Measurements from ENCODE around the gene RXFP1. TPM values are rescaled to one million over a fixed set of nuclear protein-coding genes. Genes with fewer than 3 reads are reported as not detected.

RXFP1 gene
- total and polyA plus RNA-seq, 2 donors from 2014 or later = 1.4 to 1.7 TPM

DNA sequence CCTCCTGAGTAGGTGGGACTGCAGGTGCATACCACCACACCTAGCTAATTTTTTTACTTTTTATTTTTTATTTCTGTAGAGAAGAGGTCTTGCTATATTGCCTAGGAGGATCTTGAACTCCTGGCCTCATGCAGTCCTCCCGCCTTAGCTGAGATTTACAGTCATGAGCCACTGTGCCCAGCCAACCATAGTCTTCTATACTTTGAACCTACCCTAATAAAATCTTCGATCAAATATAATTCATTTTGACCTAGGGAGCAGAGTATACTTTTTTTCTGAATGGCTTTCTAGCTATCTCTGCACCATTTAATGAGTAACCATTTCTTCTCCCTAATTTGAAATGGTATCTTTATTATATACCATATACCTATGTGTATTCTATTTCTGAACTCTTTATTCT lies 157.1 kb downstream of the RXFP1 start:
- H3K9me3 ChIP-seq (ENCODE audit: control insufficient read depth in 2 of 3, insufficient read depth in 1 of 3, low read length in 3 of 3) = no peaks in the 10 kb centered on the region
- H3K4me3 ChIP-seq (ENCODE audit: low read length in 3 of 3) = no peak overlapping the region
- TF ChIP-seq, protein P1, sequence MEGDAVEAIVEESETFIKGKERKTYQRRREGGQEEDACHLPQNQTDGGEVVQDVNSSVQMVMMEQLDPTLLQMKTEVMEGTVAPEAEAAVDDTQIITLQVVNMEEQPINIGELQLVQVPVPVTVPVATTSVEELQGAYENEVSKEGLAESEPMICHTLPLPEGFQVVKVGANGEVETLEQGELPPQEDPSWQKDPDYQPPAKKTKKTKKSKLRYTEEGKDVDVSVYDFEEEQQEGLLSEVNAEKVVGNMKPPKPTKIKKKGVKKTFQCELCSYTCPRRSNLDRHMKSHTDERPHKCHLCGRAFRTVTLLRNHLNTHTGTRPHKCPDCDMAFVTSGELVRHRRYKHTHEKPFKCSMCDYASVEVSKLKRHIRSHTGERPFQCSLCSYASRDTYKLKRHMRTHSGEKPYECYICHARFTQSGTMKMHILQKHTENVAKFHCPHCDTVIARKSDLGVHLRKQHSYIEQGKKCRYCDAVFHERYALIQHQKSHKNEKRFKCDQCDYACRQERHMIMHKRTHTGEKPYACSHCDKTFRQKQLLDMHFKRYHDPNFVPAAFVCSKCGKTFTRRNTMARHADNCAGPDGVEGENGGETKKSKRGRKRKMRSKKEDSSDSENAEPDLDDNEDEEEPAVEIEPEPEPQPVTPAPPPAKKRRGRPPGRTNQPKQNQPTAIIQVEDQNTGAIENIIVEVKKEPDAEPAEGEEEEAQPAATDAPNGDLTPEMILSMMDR (IDR thresholded peaks at IDR 0.05; ENCODE audit: borderline replicate concordance, extremely low read depth, insufficient read depth) = no peak
- DNase-seq (no peak), FAIRE-seq (no peak)
- peaks cover 0 to 4% (median 0%) of the 10 kb centered on the region in 3 donors for H3K36me3 ChIP-seq (ENCODE audit: control insufficient read depth in 2 of 3, insufficient read depth in 3 of 3, low read length in 3 of 3)
- intact Hi-C loops (cut with DNase I) = no loop called here
- H3K27ac ChIP-seq (ENCODE audit: low read depth in 2 of 2, low read length in 2 of 2) = no peak overlapping the region
- no peak overlapping the region for H3K9ac ChIP-seq (ENCODE audit: low read length in 3 of 3)
- no peaks in the 10 kb centered on the region for H3K4me1 ChIP-seq (ENCODE audit: control insufficient read depth in 2 of 3, insufficient read depth in 2 of 3, low read depth in 1 of 3, low read length in 3 of 3)
- no peaks in the 10 kb centered on the region for H3K27me3 ChIP-seq (ENCODE audit: control insufficient read depth, insufficient read depth, low read length)

DNA sequence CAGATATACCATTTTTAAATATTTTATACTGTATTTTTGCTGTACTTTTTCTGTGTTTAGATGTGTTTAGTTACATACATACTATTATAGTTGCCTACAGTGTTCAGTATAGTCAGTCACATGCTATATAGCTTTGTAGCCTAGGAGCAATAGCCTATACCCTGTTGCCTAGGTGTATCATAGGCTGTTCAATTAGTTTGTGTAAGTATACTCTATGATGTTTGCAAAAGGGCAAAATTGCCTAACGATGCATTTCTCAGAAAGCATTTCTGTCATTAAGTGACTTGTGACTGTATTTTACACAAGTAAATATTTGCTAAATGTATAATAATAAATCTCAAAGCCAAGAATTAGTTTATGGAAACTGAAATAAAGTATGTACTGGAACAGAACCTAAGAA lies 159.9 kb downstream of the RXFP1 start:
- DNase-seq (no peak), FAIRE-seq (no peak)
- no peaks in the 10 kb centered on the region for H3K4me1 ChIP-seq (ENCODE audit: control insufficient read depth in 2 of 3, insufficient read depth in 2 of 3, low read depth in 1 of 3, low read length in 3 of 3)
- no peaks in the 10 kb centered on the region for H3K27me3 ChIP-seq (ENCODE audit: control insufficient read depth, insufficient read depth, low read length)
- intact Hi-C loops (cut with DNase I) = no loop called here
- H3K9ac ChIP-seq (ENCODE audit: low read length in 3 of 3) = no peak overlapping the region
- no peak overlapping the region for H3K4me3 ChIP-seq (ENCODE audit: low read length in 3 of 3)
- TF ChIP-seq, protein P1 (IDR thresholded peaks at IDR 0.05; ENCODE audit: borderline replicate concordance, extremely low read depth, insufficient read depth) = no peak
- H3K27ac ChIP-seq (ENCODE audit: low read depth in 2 of 2, low read length in 2 of 2) = no peak overlapping the region
- no peaks in the 10 kb centered on the region for H3K9me3 ChIP-seq (ENCODE audit: control insufficient read depth in 2 of 3, insufficient read depth in 1 of 3, low read length in 3 of 3)
- peaks cover 0 to 4% (median 3%) of the 10 kb centered on the region in 3 donors for H3K36me3 ChIP-seq (ENCODE audit: control insufficient read depth in 2 of 3, insufficient read depth in 3 of 3, low read length in 3 of 3)

DNA sequence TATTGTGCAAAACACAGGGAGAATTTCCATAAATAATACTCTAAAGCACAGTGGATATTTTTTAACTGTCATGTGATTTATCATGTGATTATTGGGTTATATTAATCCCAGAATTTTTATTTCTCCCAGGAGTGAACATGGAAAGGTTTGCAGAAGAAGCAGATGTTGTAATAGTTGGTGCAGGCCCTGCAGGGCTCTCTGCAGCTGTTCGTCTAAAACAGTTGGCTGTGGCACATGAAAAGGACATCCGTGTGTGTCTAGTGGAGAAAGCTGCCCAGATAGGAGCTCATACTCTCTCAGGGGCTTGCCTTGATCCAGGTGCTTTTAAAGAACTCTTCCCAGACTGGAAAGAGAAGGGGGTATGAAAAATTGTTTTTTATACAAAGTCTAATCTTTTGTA lies 160.4 kb downstream of the RXFP1 start:
- no peak overlapping the region for H3K9ac ChIP-seq (ENCODE audit: low read length in 3 of 3)
- TF ChIP-seq, protein P1 (IDR thresholded peaks at IDR 0.05; ENCODE audit: borderline replicate concordance, extremely low read depth, insufficient read depth) = no peak
- peaks cover 0 to 4% (median 3%) of the 10 kb centered on the region in 3 donors for H3K36me3 ChIP-seq (ENCODE audit: control insufficient read depth in 2 of 3, insufficient read depth in 3 of 3, low read length in 3 of 3)
- H3K4me3 ChIP-seq (ENCODE audit: low read length in 3 of 3) = no peak overlapping the region
- no peak overlapping the region for H3K27ac ChIP-seq (ENCODE audit: low read depth in 2 of 2, low read length in 2 of 2)
- DNase-seq = no peak
- H3K4me1 ChIP-seq (ENCODE audit: control insufficient read depth in 2 of 3, insufficient read depth in 2 of 3, low read depth in 1 of 3, low read length in 3 of 3) = no peaks in the 10 kb centered on the region
- no peak for FAIRE-seq
- no peaks in the 10 kb centered on the region for H3K27me3 ChIP-seq (ENCODE audit: control insufficient read depth, insufficient read depth, low read length)
- H3K9me3 ChIP-seq (ENCODE audit: control insufficient read depth in 2 of 3, insufficient read depth in 1 of 3, low read length in 3 of 3) = no peaks in the 10 kb centered on the region
- intact Hi-C loops (cut with DNase I) = no loop called here

DNA sequence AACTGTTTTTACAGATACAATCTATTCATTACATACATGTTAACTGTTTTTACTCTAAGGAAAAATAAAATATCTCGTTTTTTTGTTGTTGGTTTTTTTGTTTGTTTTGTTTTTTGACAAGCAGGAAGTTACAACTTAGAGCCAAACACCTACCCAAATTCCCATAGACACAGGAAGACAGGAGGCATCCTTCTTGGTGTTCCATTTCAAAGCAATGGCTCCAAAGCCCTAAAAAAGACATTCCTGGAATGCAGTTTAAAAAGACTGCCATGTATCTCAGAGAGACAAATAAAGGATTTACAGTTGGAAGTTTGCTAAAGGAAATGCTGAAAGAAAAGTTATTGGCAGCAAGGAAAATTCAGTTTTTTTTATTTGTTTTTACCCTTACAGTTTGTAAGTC lies 167.1 kb downstream of the RXFP1 start:
- Histone ChIP-seq H3K4me3 (ENCODE audit: low read length in 3 of 3) (no peak overlapping the region), H3K4me1 (ENCODE audit: control insufficient read depth in 2 of 3, insufficient read depth in 2 of 3, low read depth in 1 of 3, low read length in 3 of 3) (no peaks in the 10 kb centered on the region), H3K9ac (ENCODE audit: low read length in 3 of 3) (no peak overlapping the region), H3K9me3 (ENCODE audit: control insufficient read depth in 2 of 3, insufficient read depth in 1 of 3, low read length in 3 of 3) (no peaks in the 10 kb centered on the region), H3K27ac (ENCODE audit: low read depth in 2 of 2, low read length in 2 of 2) (no peak overlapping the region), H3K36me3 (ENCODE audit: control insufficient read depth in 2 of 3, insufficient read depth in 3 of 3, low read length in 3 of 3) (peaks cover 0 to 6% (median 5%) of the 10 kb centered on the region in 3 donors), H3K27me3 (ENCODE audit: control insufficient read depth, insufficient read depth, low read length) (no peaks in the 10 kb centered on the region)
- FAIRE-seq = no peak
- no peak for DNase-seq
- TF ChIP-seq, protein P1 (IDR thresholded peaks at IDR 0.05; ENCODE audit: borderline replicate concordance, extremely low read depth, insufficient read depth) = no peak
- intact Hi-C loops (cut with DNase I) = no loop called here

Data from kidney (tissue), 14 donors.